ENCODE data around the gene CPED1.
"Not testable (repeated sequence)": the region's sequence is repeated elsewhere in the genome, so short reads cannot be mapped to it uniquely, and the experiment has no call there.

Gene CPED1

GRCh38 chr7:120981888-120982615, 6.5 kb upstream of the CPED1 start:
- DNase-seq, result no peak

DNA sequence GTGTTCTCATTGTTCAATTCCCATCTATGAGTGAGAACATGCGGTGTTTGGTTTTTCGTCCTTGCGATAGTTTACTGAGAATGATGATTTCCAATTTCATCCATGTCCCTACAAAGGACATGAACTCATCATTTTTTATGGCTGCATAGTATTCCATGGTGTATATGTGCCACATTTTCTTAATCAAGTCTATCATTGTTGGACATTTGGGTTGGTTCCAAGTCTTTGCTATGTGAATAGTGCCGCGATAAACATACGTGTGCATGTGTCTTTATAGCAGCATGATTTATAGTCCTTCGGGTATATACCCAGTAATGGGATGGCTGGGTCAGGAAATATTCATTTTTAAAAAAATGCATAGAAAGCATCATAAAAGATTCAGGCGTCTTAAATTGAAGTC, 4.9 kb upstream of the CPED1 start:
- not testable (repeated sequence) for DNase-seq

- DNase-seq, result no peak
Observed at GRCh38 chr7:120984406-120984805, 4.1 kb upstream of the CPED1 start.

DNA sequence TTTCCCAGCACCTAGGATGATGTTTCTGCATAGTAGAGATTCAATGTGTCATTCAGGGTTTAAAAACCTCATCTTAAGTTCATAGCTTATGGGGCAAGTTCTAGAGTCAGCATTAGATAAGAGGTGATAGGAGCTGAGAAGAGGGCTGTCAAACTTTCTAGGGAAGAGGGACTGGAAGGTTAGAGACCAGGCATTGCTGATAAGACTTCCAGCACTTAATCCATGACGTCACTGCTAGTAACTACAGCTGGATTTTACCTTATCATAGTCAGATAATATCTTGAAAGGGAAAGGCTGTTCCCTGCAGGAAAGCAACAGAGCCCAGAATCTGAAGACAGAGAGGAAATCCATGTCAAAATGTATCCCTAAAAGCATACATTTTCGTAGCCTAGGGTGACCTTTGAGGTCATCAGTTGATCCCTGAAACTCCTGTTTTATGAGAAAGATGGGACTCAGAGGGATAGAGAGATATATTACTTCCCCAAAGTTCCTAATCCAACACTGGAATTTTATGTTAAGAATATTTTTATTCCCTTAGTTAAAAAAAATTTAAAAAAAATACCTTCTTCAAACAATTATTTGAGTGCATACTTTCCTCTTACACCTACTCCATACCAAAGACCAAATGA, 3.3 kb upstream of the CPED1 start:
- no peak for DNase-seq

DNA sequence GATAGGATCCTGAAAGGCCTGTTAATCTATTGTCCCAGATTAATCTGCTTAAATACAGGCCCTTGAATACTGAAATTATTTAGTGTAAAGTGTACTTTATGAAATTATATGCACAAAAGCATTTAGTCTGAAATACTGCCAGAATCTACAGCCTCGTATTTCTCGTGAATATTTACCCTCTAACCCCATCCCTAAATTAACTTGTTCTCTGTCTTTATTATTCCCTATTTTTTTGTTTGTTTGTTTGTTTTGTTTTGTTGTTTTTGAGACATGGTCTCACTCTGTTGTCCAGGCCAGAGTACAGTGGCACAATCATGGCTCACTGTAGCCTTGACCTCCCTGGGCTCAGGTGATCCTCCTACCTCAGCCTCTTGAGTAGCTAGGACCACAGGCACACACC, 2.7 kb upstream of the CPED1 start:
- no peak for DNase-seq

- no peak for DNase-seq
Observed at GRCh38 chr7:120986650-120987049, 1.9 kb upstream of the CPED1 start.

DNA sequence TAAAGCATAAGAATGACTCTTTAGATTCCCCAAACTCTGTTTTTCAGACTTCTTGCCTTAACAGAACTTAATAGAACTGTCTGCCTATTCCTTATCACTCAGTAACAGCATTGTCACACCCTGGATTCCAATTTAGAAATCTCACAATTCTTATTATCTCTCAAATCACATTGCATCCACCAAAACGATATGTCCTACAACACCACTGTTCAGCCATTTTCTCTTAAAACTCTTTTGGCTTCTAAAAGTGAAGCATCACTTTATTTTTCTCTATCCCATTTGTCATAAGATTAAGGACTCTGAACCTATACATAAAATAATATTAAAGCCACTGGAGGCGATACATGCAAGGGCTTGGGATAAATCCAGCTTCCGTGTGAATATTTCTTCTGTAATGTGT, 1.2 kb upstream of the CPED1 start:
- no peak for DNase-seq

- peak; percentile 88 for DNase-seq
Observed at GRCh38 chr7:120987683-120988590, 574 bp upstream of the CPED1 start.

DNA sequence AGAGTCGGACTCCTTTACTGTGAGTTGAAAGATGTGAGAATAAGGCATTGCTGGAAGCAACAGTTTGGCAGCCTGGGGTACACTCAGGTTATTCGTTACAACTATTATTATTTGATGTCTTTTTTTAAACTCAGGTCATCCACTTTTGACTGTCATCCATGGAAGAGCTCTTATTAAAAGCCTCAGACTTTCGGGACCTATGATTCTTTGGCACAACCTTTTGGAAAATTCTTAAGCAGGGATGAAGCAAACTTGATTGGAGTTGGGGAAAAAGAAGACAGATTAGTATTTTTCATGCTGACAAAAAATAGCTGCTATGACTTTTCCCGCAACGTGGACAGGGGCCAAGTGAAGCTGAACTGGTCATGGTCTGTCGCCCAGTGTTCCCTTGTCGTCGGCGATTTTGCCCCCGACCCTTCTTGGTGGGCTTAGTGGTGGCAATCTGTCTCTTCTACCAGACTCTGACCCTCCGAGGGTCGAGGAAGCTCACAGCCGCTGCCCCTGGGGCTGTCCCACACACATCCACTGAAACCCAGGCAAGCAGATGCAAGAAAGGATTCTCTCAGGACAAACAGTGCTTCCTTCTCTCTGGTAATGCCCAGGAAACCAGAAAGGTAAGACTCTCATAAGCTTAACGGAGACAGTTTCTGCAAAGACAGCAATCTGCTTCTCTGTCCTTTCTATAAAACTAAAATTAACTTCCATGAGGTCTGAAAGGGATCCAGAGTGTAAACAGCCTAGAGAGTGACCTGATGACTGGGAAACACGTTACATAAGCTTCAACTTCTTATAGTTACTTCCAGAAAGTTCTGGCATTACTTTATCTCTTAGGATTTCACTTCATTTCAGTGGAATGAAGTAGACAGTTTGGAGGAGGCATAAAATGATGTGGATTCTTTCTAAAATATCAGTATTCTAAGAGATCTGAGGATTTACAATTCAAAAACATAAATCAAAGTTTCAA, 1.0 kb downstream of the CPED1 start:
- no peak for DNase-seq

GRCh38 chr7:120990468-120991118, 2.1 kb downstream of the CPED1 start:
- DNase-seq, result no peak

GRCh38 chr7:120991161-120991560, 2.6 kb downstream of the CPED1 start:
- DNase-seq, result no peak

- DNase-seq, result no peak
Observed at GRCh38 chr7:120991581-120991980, 3.1 kb downstream of the CPED1 start.

- DNase-seq, result no peak
Observed at GRCh38 chr7:120992272-120992964, 3.9 kb downstream of the CPED1 start.

DNA sequence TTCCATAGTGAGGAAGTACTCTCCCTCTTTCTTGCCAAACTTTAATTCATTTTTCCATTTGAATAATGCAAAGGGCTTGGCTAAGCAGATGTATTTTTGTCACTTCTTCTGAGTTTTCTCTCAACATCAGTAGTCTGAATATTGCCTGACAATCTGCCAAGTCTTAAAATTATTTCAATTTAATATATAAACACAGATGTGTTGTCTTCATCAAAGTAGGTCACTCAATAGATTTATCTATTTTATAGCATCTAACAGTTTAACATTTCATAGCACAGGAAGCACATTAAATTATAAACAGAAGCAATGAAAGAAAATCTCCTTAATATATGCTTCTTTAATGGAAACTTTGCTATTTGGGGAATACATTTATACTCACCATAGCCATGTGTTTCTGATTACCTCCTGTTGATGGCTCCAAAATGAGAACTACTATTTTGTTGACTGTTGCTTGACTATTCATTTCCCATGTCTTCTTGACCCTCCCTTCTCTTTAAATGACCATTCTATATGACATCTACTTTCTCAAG, 4.5 kb downstream of the CPED1 start:
- DNase-seq, result no peak

DNA sequence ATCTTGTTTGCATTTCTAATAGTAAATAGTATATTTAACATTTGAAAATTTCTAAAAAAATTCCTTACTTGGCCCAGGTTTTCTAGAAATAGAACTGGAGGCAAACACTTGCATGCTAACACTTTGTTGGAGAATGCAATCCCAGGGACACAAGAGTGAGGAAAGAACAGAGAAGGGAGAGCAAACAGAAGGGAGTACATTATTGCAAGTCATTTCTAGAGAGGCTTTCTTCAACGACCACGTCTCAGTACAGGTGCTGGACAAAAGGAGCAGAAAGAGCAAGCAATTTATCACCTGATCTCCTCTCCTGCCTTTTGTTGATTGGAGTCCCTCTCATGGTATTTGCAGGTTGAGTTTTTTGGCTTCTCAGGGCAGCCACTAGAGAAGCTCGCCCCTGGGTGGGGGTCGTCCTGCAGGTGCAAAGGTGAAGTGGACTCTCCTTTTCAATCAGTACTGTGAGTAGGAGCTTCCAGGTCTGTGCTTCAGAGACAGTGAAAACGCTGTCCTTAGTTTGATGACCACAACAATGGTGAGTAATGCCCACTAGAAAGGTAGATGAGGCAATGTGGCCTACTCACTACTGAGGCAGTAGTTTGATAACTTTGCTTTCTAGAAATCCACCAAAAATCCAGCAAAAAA, 5.2 kb downstream of the CPED1 start:
- no peak for DNase-seq

GRCh38 chr7:120994512-120995410, 6.2 kb downstream of the CPED1 start:
- no peak for DNase-seq

- DNase-seq, result no peak
Observed at GRCh38 chr7:120995654-120996053, 7.1 kb downstream of the CPED1 start.

DNA sequence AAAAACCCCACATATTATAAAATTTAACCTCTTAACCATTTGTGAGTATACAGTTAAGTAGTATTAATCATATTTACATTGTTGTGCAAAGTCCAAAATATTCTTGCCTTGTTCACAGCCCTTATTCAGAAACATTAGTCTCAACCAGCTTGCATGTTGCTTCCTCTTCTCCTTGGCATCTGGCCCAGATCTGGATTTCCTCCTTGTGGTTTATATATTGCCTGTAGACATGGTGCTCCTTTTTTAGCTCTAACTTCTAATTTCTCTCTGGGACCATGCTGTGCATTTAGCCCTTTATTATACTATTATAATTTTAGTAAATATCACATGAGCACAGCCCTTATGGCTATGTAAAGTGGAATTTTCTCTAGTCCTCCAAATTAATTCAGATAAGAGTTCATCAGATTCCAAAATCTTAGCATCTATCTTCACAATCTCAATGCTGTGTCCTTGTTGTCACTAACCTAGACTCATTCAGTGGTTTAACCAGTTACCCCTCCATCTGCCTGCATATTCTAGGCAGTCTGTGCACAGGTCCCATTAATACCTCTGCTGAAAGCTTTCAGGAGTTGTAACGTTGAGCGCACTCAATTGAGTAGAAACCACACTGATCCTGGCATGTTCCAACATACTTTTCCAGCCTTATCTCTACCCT, 7.9 kb downstream of the CPED1 start:
- no peak for DNase-seq

- DNase-seq, result no peak
Observed at GRCh38 chr7:120996988-120997345, 8.5 kb downstream of the CPED1 start.

Measured in stimulated activated CD8-positive, alpha-beta memory T cell treated with anti-CD3 and anti-CD28 coated beads, Interleukin-4, amount 100 ng/mL, for 48 hours (primary cell).